ENCODE measurements around the gene STPG4. TPM values are rescaled to one million over a fixed set of nuclear protein-coding genes. Genes with fewer than 3 reads are reported as not detected.

Gene STPG4
- total and polyA plus RNA-seq, 2 of the 8 experiments (the other 6 are each of a cell fraction or from before 2014, with no cell fraction given) = 0.28 TPM; not detected in 1

DNA sequence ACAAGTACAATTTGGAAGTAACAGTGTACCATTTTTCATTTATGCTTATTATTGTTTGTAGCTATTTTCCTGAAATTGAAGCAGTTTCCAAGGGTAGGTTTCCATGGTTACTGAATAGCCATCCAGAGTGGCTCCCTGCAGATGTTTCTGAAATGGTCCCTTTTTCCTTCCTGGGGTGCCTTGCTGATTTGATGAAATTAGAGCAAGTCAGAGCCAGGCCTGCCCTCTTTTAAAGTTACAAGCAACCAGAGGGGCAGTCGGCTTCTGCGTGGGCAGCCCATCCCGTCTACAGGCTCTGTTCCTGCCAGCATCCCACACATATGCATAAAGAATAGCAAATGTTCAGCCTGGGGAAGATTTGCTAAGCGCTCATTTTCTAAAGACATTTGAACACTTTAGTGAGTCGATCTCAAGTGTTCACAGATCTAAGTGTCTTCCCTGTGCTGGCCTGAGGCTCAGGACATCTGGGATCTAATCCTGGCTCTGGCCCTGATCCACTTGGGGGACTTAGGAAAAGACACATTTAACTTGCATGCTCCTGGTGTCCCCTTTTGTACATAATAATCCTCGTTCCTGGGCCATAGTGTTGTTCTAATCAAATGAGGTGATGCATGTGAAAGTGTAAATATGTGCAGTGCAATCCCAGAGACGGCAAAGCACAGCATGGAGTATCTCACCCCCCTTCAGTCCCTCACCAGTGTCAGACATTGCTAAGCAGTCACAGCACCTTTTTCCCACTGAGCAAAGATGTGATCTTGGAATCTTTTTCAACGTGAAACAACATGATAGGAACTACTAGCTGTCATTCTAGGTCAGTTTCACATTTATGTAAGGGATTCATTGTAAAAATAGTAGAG lies 92.2 kb downstream of the STPG4 start:
- Histone ChIP-seq H3K9me3 (ENCODE audit: insufficient read depth in 2 of 2, low read depth in 1 of 2, low read length in 1 of 2) (no peaks in the 10 kb centered on the region), H3K14ac (ENCODE audit: insufficient read length) (no peak overlapping the region), H3K4me2 (ENCODE audit: insufficient read depth in 1 of 2, low read depth in 2 of 2, low read length in 2 of 2) (no peak overlapping the region), H2BK120ac (replicated peaks; ENCODE audit: low read depth, low read length) (no peak overlapping the region), H3K18ac (ENCODE audit: extremely low read depth, low read length) (no peak overlapping the region), H3K79me1 (ENCODE audit: low read depth, low read length) (no peaks in the 10 kb centered on the region), H2AFZ (ENCODE audit: low read length) (no peak overlapping the region), H3K56ac (replicated peaks; ENCODE audit: insufficient read length, low read depth, low read length) (no peak overlapping the region), H3K4me3 (ENCODE audit: extremely low read depth in 1 of 4, insufficient read depth in 2 of 4, low read depth in 3 of 4, low read length in 4 of 4) (no peak overlapping the region), H3K23ac (ENCODE audit: insufficient read length) (no peak overlapping the region), H3K27ac (ENCODE audit: low read depth, low read length) (no peak overlapping the region), H3K36me3 (ENCODE audit: control insufficient read depth in 2 of 4, insufficient read depth in 4 of 4, low read length in 3 of 4) (no peaks in the 10 kb centered on the region), H3K4me1 (replicated peaks in 1 of 4; ENCODE audit: control insufficient read depth in 3 of 4, insufficient read depth in 4 of 4, low read length in 3 of 4) (peaks cover under 1 to 10% (median 3%) of the 10 kb centered on the region in 4 experiments; a peak in 6 of 7 replicates), H4K8ac (ENCODE audit: extremely low read depth, insufficient read depth, low read length) (no peak overlapping the region), H3K79me2 (ENCODE audit: control insufficient read depth in 1 of 2, insufficient read depth in 2 of 2, low read length in 2 of 2) (no peaks in the 10 kb centered on the region), H4K20me1 (replicated peaks in 1 of 2; ENCODE audit: control insufficient read depth in 1 of 2, insufficient read depth in 2 of 2, low read length in 2 of 2) (no peaks in the 10 kb centered on the region), H2BK5ac (ENCODE audit: low read depth, low read length) (no peak overlapping the region), H2BK20ac (ENCODE audit: low read length) (no peak overlapping the region), H2AK5ac (ENCODE audit: low read depth, low read length) (no peak overlapping the region), H2BK15ac (ENCODE audit: low read length) (no peak overlapping the region), H4K5ac (ENCODE audit: insufficient read length, low read depth, low read length) (no peak overlapping the region), H3K9ac (replicated peaks in 1 of 4; ENCODE audit: extremely low read depth in 1 of 4, low read depth in 3 of 4, low read length in 3 of 4) (no peak overlapping the region), H2BK12ac (ENCODE audit: low read depth, low read length) (no peak overlapping the region), H3K23me2 (ENCODE audit: low read depth, low read length) (no peaks in the 10 kb centered on the region), H3K4ac (replicated peaks; ENCODE audit: insufficient read length, low read depth, low read length) (no peak overlapping the region), H4K91ac (replicated peaks; ENCODE audit: insufficient read length, low read length) (no peak overlapping the region), H3K27me3 (replicated peaks in 1 of 4; ENCODE audit: control insufficient read depth in 3 of 4, extremely low read depth in 1 of 4, insufficient read depth in 3 of 4, low read length in 3 of 4) (no peaks in the 10 kb centered on the region)
- FAIRE-seq (no peak), DNase-seq (ENCODE audit: low read depth in 1 of 2, low spot score in 2 of 2) (no peak)
- WGBS, 2 experiments (ENCODE audit: extremely low coverage in 1 of 2, insufficient coverage in 1 of 2, insufficient read length in 1 of 2, insufficient replicate concordance in 2 of 2, low coverage in 1 of 2, low lambda C conversion rate in 2 of 2, missing lambda C conversion rate in 1 of 2) = 85% methylated on average over 8 of the region's 8 CpGs; no CpG with 5 or more reads in 1 of the 2 experiments
- ChIA-PET POLR2A (ENCODE audit: partially characterized antibody) (no interaction called here), CTCF (ENCODE audit: partially characterized antibody) (interaction anchor here (1.7 kb wide), 1 partner anchor 14 kb away, joined by 4 read pairs; no protein-coding TSS in a partner anchor)
- no peak for TF ChIP-seq CEBPB (IDR thresholded peaks at IDR 0.05; ENCODE audit: low read depth, low read length)
- TF ChIP-seq POLR2AphosphoS5 (IDR thresholded peaks at IDR 0.05; ENCODE audit: low read depth, low read length) = no peak
- no peak for TF ChIP-seq SP2 (IDR thresholded peaks at IDR 0.05; ENCODE audit: low read length)
- TF ChIP-seq JUND (IDR thresholded peaks at IDR 0.05; ENCODE audit: low read length) = no peak
- no peak for TF ChIP-seq RBBP5 (IDR thresholded peaks at IDR 0.05; ENCODE audit: borderline replicate concordance, low read depth, low read length)
- TF ChIP-seq RNF2 (IDR thresholded peaks at IDR 0.05; ENCODE audit: borderline replicate concordance, low read depth, low read length, missing control alignments, poor library complexity, severe bottlenecking) = no peak
- TF ChIP-seq GABPA (IDR thresholded peaks at IDR 0.05; ENCODE audit: borderline replicate concordance, insufficient read depth, low read length) = no peak
- no peak for TF ChIP-seq TBP (IDR thresholded peaks at IDR 0.05; ENCODE audit: low read depth, low read length)
- no peak for TF ChIP-seq POU5F1 (IDR thresholded peaks at IDR 0.05; ENCODE audit: low read depth, low read length)
- no peak for TF ChIP-seq SIN3A (conservative IDR thresholded peaks at IDR 0.05 in 1 of 2, IDR thresholded peaks at IDR 0.05 in 1 of 2; ENCODE audit: low read depth in 1 of 2, low read length in 2 of 2)
- TF ChIP-seq FOSL1 (IDR thresholded peaks at IDR 0.05; ENCODE audit: insufficient read depth, low read depth, low read length) = no peak
- no peak for TF ChIP-seq YY1 (IDR thresholded peaks at IDR 0.05; ENCODE audit: low read depth, low read length)
- TF ChIP-seq ASH2L (IDR thresholded peaks at IDR 0.05; ENCODE audit: low read length) = no peak

Data from H1 (cell line).